ENCODE results near the gene CAMK2D.

DNA sequence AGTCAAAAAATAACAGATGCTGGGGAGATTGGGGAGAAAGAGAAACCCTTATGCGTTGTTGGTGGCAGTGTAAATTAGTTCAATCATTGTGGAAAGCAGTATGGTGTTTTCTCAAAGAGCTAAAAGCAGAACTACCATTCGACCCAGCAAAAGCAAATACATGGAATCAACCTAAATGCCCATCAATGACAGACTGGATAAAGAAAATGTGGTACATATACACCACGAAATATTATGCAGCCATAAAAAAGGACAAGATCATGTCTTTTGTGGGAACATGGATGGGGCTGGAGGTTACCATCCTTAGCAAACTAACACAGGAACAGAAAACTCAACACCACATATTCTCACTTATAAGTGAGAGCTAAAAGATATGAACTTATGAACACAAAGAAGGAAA lies 188.9 kb downstream of the CAMK2D start:
- TF ChIP-seq SIN3A (IDR thresholded peaks at IDR 0.05; ENCODE audit: borderline replicate concordance, insufficient read depth, low read length) (no peak), TAF1 (IDR thresholded peaks at IDR 0.05; ENCODE audit: borderline replicate concordance, insufficient read depth, low read length) (no peak)
- TF ChIP-seq, protein P1, sequence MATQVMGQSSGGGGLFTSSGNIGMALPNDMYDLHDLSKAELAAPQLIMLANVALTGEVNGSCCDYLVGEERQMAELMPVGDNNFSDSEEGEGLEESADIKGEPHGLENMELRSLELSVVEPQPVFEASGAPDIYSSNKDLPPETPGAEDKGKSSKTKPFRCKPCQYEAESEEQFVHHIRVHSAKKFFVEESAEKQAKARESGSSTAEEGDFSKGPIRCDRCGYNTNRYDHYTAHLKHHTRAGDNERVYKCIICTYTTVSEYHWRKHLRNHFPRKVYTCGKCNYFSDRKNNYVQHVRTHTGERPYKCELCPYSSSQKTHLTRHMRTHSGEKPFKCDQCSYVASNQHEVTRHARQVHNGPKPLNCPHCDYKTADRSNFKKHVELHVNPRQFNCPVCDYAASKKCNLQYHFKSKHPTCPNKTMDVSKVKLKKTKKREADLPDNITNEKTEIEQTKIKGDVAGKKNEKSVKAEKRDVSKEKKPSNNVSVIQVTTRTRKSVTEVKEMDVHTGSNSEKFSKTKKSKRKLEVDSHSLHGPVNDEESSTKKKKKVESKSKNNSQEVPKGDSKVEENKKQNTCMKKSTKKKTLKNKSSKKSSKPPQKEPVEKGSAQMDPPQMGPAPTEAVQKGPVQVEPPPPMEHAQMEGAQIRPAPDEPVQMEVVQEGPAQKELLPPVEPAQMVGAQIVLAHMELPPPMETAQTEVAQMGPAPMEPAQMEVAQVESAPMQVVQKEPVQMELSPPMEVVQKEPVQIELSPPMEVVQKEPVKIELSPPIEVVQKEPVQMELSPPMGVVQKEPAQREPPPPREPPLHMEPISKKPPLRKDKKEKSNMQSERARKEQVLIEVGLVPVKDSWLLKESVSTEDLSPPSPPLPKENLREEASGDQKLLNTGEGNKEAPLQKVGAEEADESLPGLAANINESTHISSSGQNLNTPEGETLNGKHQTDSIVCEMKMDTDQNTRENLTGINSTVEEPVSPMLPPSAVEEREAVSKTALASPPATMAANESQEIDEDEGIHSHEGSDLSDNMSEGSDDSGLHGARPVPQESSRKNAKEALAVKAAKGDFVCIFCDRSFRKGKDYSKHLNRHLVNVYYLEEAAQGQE (IDR thresholded peaks at IDR 0.05; ENCODE audit: insufficient read depth in 1 of 2, low read depth in 2 of 2, low read length in 2 of 2): no peak

Measured in PFSK-1 (cell line).